GM18498 (cell line): ENCODE measurements around the gene SLC2A9.

ENCODE experiments used
- ATAC-seq: cut with Tn5 transposase; IDR thresholded peaks from one replicate; pipeline ENCODE4 v1.9.1; 2021; ENCODE audit warnings: mild to moderate bottlenecking, moderate library complexity; ENCODE audit not compliant: unreplicated experiment

Gene SLC2A9

DNA sequence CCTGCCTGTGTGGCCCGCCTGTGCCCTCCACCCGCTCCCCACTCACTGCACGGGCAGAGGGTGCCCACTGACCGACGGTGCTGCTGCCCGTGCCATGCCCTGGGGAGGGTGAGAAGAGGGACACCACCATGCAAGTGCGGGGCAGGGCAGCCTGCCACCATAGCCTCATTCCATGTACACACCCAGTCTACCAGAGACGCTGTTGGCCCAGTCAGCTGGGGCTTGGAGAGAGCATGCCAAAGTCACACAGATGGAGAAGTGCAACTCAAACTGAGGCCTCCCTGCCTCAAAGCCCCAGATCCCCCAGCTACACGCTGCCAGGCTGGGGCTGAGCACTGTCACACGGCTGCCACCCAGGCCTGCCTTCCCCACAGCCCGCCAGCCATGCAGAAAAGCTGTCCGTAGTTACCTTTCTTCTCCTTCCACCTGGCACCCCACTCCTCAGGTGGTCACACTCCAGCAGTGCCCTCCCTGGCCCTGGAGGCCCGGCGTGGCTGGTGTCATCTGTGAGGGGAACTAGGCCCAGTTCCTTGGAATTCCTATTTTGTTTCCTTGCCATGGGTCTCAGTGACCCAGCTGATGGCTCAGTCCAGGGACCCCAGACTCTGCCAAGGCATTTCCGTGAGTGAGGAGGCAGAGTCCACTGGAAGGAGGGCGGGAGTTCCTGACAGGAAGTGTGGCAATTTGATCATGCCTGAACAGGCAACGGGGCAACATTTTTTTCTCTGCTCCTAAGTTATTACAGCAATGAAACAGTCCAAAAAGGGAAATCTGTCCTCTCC, at the start of gene SLC2A9:
Gene SLC2A9, minus strand, starts transcription at position 627 of the 782 bp plus-strand sequence. Its CDS starts 68 bp downstream, at position 559.
- no peak for ATAC-seq

DNA sequence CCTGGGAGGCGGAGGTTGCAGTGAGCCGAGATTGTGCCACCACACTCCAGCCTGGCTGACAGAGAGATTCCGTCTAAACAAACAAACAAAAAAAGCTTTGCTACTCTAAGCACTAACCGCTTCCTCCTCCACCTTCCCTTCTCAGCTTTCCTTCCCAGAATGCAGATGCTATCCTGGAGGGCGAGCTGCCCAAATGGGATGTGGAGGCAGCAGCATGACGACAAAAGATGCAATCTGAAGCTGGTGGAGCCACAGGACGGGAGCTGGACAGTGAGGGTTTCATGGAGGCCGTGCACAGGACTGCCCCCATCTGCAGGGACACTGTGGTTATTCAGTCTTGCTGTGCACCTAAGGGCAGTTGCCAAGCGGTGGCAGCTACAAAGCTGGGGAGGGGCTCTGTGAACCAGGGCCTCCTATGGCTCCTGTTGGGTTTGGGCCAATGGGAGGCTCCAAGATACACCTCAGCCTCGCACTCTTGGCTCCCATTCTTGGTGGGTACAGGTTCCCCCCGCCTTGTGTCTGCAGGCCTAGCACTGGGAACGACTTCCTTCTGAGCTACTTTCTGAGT, 47.9 kb upstream of the SLC2A9 start:
- no peak for ATAC-seq

DNA sequence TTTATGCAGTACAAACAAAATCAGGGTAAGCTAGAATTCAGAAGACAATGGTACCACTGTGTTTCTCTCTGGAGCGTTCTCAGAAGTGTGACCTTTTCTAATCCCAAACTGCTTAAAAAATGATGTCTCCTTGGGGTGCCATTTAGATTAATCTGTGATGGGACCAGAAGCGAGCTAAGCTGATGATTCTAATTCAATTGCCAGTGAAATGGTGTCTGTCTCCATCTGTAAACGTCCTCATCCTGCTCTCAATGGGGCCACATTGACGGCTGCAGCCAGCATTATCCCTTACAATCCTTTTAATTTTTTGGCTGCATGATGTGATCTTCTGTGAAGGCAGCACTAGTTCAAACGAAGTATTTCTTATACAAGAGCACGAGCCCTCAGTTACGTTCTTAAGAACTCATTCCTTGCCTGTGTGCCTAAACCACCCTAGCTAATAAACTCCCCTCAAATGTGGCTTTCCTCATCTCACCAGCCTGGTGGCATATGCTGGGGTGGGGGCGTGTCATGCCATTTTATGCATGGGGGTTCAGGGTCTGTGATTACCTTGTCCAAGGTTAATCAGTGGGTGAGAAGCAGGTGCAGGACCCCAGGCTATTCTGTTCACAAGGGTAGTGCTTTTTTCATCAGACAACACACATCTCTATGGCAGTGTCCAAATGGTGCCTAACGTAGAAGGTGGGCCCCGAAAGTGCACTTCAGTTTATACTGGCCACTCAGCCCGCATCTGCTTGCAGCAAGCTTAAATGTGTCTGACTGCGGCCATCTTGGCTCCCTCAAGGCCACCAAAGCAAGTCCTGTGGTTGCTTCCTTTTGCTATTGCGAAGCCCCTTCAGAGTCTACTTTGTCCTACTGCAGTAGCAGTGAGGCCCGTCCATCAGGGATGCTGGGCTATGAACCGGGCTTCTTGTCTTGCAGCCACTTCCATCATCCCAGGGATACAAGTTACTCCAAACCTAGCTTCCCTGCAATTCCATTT, 45.7 kb upstream of the SLC2A9 start:
- no peak for ATAC-seq

DNA sequence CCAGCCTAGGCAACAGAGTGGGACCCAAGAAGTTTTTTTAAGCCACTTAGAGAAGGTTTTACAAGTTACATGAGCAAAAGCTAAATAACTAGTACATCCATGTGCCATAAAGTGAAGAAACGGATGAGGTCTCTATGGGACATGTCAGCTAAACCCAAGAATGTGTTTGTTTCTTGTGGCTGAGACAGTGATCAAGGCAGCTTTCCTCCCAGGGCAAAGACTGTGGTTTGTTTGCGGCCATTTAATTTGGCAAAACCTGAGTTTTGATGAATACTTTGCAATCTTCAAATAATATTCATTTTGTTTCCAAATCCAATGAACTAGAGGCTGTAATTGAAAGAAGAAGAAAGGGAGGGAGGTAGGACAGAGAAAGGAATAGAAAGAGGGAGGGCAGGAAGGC, 44.9 kb upstream of the SLC2A9 start:
- no peak for ATAC-seq

DNA sequence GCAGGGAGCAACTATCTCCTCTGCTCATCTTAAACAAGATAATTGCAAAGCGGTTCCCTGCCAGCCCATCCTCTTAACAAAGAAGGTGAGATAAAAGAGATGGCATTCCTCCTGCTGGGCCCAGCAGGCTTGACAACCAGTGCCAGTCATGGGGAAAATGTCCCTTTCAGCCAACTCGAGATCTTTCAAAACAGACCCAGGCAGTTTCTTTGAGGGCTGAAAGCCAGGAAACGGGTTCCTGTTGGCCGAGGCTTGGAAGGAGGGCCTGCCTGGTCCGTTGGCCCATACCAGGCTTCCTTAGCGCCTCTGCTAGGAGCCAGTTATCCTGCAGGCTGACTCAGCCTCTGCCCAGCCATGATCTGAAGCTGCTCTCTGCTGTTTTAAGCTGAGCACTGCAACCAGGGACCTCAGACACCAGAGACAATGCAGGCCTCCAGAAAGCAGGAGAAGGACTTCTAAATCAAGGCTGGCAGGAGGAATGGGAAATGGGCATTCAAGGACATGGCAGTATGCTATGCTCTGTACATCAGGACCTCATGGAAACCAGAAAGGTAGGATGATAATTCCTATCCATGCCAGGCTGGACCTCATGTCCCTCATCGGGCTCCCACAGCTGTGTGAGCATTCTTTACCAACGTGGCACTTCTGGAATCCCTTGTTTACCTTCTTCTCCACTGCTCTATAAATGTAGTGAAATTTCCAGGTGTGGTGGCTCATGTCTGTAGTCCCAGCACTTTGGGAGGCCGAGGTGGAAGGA, 42.4 kb upstream of the SLC2A9 start:
- ATAC-seq = no peak

DNA sequence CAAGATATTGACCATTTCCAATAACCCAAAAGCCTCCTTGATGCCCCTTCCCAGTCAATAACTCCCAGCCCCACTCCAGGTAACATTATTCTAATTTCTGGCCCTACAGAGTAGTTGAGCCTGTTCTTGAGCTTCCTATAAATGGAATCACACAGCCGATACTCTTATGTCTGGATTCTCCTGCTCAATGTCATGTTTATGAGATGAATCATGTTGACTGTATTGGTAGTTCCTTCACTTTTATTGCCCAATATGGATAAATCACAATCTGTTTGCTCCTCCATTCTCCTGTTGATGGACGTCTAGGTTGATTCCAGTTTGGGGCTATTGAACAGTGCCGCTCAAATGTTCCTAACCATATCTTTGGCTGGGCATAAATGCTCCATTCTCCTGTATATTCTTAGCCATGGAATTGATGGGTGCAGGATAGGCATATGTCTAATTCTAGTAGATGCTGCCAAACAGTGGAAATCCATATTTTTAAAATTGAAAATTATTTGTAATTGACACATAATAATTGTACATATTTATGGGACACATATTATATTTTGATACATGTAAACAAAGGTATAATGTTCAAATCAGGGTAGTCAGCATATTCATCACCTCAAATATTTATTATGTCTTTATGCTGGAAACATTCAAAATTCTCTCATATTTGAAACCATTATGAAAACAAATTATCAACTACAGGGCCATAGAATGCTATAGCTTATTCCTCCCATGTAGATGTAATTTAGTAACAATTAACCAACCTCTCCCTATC, 40.5 kb upstream of the SLC2A9 start:
- no peak for ATAC-seq

DNA sequence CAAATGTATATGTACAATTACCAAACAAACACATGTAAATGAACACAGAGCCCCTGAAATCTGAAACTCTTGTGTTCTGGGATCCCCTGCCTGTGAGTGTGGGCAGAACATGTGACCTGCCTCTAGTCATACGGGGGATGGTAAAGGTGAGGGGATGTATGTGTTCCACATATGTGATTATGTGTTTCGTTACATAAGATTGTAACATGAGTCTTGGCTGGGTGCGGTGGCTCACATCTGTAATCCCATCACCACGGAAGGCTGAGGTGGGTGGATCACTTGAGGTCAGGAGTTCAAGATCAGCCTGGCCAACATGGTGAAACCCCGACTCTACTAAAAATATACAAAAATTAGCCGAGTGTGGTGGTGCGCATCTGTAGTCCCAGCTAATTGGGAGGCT, 37.1 kb upstream of the SLC2A9 start:
- ATAC-seq = no peak

DNA sequence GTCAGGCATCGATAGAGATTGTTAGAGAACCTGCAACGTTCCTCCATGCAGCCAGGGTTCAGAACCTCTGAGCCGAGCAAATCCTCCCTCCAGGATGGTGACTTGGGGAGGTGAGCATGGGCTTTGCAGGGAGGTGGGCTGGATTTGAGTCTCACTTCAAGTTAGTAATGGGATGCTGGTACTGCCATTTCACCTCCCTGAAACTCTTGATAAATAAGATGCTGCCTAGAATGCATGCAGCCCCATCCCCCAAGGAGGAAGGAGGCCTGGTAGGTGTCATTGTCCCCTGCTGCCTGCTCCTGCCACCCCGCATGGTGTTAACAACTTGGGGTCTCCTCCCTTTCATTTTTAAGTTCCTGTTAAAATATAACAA, 35.7 kb upstream of the SLC2A9 start:
- ATAC-seq = no peak

DNA sequence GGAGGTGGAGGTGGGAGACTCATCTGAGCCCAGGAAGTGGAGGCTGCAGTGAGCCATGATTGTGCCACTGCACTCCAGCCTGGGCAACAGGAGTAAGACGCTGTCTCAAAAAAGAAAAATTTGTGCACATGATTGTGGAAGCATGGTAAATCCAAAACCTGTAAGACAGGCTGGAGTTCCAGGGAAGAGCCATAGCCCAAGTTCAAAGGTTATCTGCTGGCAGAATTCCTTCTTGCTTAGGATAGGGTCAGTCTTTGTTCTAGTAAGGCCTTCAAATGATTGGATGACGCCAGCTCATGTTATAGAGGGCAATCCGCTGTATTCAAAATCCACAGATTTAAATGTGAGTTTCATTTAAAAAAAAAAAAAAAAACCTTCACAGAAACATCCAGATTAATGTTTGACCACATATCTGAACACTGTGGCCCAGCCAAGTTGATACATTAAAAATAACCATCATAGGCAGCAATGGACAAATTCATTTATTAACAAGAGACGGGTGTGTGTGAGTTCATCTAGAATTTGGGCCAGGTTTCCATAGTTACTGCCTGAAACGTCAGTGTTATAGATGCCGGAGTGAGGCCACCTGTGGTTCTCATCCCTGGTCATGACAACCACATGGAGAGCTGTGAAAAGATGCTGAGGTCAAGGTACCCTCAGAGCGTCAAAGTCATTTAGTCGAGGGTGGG, 35.2 kb upstream of the SLC2A9 start:
- no peak for ATAC-seq

DNA sequence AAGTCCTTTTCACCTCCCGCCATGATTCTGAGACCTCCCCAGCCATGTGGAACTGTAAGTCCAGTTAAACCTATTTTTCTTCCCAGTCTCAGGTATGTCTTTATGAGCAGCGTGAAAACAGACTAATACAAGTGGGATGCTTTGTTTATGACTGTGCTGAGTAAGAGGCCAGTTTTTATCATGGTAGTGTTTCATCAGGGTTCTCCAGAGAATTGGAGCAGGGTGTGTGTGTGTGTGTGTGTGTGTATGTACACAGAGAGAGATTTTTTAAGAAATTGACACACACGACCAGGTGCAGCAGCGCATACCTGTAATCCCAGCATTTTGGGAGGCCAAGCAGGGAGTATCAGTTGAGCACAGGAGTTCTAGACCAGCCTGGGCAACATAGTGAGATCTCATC, 34.6 kb upstream of the SLC2A9 start:
- ATAC-seq = no peak

DNA sequence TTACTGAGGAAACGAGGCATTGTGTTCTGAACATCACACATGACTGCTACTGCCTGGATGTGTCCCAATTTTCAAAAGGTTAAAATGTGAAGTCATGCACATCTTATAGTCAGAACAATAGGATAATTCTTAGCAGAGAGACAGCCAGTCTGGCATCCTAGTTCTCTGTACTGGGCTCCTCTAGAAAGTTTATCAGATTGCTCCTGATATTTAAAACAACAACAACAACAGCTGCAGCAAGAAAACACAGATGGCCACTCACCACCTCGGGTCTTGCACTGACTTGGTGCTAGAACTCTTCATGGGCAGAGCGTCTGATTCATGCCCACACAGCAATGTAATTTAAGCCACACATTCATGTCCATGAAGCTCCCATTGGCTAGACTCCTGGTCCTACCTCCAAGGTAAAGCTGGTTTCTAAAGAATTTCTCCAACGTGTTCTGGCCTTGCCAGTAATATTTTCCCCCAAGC, 33.3 kb upstream of the SLC2A9 start:
- no peak for ATAC-seq

DNA sequence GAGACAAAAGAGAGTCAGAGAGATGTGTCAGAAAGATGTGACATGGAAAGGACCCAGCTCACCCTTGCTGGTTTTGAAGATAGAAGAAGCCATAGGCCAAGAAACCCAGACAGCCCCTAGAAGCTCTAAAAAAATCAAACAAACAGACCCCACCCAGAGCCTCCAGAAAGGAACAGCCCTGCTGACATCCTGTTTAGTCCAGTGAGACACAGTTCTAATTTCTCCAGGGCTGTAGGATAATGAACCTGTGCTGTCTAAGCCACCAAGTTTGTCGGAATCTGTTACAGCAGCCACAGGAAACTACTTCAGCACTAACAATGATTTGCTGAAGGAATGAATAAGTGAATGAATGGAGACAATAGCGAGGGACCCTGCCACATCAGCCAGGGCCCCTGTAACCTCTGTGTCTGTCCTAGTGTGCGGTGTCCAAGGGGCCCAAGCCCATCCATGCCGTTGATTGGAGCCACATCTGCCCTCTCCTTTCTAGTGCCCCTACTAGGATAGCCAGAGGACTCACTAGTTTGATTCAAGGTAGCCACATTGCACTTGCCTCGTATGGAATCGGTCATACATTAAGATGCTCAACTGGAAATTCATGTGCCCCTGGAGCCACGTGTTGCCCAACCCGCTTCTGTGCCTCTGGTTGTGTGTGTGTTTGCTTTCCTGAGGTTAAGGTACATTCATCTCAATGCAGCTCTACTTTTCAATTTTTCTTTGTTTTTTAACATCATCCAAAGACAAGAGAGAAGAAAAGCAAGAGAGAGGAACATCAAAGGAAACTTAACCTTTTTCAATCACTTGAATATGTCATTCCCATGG, 32.5 kb upstream of the SLC2A9 start:
- ATAC-seq = no peak

DNA sequence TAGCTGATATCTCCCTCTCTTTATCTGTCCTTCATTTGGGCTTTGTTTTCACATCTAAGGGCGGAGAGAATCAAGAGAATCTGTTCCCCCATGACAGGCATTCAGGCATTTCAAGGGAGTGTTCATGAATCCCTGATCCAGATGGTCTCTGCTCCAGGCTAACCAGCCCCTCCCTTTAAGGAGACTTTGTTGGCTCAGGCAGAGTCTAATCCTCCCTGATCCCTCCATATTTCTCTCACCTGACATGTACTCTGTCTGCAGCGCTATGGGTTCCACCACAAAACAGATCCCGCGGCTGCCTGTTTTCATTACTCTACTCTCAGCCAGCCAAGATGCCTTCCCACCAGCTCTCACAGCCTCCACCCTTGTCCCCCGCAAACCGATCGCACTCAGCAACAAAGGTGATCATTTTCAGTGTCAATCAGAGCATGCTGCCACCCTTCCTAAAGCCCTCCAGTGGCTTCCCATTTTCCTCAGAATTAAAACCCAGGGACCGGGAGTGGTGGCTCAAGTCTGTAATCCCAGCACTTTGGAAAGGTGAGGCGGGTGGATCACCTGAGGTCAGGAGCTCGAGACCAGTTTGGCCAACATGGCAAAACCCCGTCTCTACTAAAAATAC, 30.3 kb upstream of the SLC2A9 start:
- no peak for ATAC-seq

DNA sequence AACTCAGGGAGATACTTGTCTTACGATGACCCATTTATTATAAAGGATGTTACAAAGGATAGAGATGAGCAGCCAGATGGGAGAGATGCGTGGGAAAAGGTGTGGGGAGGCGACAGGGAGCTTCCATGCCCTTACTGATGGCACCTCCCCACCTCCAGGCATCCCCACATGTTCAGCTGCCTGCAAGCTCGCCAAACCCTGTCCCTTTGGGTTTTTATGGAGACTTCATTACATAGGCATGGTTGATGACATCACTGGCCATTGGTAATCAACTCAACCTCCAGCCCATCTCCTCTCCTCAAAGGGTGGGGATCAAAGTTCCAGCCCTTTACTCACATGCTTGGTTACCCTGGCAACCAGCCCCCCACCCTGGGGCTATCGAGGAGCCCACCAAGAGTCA, 29.4 kb upstream of the SLC2A9 start:
- ATAC-seq = no peak

DNA sequence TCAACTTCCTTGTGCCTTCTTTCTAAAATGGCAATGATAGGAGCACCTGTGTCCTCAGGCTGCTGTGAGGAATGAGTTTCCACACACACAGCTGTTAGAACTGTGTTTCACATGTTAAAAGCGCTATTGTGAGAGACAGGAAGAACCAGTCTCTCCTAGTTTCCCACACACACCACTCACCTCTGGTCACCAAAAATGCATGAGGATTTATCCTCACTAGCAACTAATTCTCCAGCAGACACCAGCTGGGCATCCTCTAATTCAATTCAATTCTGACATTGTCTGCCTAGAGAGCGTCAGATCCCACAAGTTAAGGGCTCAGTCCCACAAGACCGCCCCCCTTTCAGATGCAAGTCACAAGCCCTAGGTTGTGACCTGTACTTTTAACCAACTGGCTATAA, 29.0 kb upstream of the SLC2A9 start:
- no peak for ATAC-seq

DNA sequence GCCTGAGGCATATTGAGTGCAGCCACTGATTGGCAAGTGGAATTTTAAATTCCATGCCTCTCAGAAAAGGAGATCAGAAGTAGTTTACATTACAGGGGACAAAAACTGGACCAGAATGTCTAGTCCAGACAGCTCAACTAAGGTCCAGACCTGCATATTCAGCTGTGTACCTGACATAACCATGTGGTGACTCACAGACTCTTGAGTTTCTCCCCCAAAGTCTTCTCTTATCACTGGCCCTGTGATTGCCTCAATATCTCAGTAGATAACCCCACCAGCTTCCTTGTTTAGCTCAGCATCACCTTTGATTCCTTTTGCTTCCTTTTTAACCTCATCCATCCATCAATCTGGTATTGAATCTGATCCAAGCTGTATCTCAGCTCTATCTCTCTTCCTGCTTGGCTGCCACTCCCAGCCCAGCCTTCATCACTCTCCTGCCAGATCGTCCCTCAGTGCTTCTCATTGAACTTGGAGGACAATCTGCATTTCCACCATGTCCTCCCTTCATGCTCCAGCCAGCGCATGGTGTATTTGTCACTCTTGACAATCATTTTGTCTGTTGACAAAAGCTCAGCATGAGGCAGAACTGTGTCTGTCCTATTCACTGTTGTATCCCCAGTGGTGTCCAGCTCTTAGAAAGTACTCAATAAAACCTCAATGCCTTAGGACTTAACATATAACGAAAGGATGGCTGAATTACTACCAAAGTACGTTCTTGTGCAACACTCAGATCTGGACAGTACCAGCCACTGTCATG, 27.8 kb upstream of the SLC2A9 start:
- ATAC-seq = no peak

DNA sequence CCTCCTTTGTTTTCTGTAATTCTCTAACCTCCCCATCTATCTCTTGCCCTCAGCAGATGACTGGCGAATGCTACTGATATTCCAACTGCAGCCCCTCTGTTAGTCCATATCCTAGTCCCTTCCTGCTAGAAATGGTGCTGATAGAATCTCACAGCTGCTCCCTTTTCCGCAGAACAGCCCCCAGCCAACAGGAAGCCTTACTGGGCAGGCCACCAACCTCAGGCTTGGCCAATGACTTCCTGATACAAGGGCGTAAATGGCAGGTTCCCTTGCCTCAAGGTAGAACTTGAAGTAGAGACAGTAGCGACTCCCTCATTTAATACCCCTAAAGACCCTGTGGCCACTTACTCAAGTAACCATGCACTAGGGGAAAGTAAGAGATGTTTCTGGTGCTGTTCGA, 26.7 kb upstream of the SLC2A9 start:
- no peak for ATAC-seq
